ENCODE results near the gene HJURP. TPM values are rescaled to one million over a fixed set of nuclear protein-coding genes. Genes with fewer than 3 reads are reported as not detected.

HJURP gene
- total RNA-seq, 1 donor from 2014 or later, result 7.7 TPM

DNA sequence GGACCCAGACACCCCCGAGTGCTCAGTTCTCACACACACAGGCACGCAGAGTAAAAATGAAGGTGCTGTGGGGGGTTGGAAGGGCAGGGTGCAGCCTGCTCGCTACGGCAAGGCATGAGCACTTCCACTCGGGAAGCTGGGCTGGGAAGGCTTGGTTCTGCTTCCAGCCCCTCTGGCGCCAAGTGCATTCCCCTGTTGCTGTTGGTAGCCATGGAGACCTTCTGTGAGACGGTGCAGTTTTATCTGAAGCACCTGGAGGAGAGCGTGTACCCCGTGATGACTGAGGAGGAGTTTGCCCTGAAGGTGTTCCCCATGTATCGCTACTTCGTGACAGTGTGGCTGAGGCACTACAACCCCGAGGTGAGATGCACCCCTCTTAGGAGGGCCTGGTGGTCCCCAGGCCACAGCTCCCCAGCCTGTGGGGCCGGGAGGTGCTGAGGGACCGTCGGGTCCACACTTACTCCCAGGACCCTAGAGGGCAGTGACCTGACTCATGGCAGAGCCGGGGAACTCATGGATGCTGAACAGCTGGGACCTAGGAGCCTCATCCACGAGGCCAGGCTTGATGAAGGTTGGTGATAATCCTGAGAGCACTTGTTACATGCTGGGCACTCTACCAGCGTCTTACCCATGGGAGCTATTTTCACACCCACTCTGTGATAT lies 60.7 kb downstream of the HJURP start:
- no peak overlapping the region for H3K27ac Mint-ChIP-seq (ENCODE audit: unreplicated experiment)

DNA sequence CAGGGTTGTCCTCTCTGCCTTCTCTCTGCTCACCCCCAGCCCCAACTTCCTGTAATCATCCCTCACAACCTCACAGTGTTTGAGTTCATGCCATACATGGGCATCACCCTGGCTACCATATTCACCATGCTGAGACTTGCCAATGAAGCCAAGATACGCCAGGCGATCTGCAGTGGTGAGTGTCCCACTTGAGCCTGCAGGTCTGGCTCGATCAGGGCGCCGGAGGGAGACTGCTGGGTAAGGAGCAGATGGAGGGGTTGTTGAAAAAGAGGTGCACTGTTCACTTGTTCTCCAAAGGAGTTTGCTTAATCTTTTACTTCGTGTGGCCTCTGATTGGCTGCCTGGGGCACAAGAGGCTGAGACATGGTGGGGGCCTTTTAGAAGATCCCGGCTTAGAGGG lies 61.6 kb downstream of the HJURP start:
- peaks cover 8% of the 10 kb centered on the region for H3K27me3 Mint-ChIP-seq (ENCODE audit: unreplicated experiment)
- TF ChIP-seq, protein P1, sequence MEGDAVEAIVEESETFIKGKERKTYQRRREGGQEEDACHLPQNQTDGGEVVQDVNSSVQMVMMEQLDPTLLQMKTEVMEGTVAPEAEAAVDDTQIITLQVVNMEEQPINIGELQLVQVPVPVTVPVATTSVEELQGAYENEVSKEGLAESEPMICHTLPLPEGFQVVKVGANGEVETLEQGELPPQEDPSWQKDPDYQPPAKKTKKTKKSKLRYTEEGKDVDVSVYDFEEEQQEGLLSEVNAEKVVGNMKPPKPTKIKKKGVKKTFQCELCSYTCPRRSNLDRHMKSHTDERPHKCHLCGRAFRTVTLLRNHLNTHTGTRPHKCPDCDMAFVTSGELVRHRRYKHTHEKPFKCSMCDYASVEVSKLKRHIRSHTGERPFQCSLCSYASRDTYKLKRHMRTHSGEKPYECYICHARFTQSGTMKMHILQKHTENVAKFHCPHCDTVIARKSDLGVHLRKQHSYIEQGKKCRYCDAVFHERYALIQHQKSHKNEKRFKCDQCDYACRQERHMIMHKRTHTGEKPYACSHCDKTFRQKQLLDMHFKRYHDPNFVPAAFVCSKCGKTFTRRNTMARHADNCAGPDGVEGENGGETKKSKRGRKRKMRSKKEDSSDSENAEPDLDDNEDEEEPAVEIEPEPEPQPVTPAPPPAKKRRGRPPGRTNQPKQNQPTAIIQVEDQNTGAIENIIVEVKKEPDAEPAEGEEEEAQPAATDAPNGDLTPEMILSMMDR (IDR thresholded peaks at IDR 0.05), result no peak
- no peak overlapping the region for H3K4me3 Mint-ChIP-seq (ENCODE audit: unreplicated experiment)
- no peak overlapping the region for H3K27ac Mint-ChIP-seq (ENCODE audit: unreplicated experiment)
- no peaks in the 10 kb centered on the region for H3K9me3 Mint-ChIP-seq (ENCODE audit: unreplicated experiment)
- H3K4me1 Mint-ChIP-seq (ENCODE audit: unreplicated experiment), result no peaks in the 10 kb centered on the region
- no peak for DNase-seq (ENCODE audit: extremely low spot score, unreplicated experiment)
- no peaks in the 10 kb centered on the region for H3K36me3 Mint-ChIP-seq (ENCODE audit: unreplicated experiment)

More for the DNA sequence above, 60.7 kb downstream of the HJURP start:
- Mint-ChIP-seq H3K4me3 (ENCODE audit: unreplicated experiment) (no peak overlapping the region), H3K4me1 (ENCODE audit: unreplicated experiment) (no peaks in the 10 kb centered on the region), H3K36me3 (ENCODE audit: unreplicated experiment) (no peaks in the 10 kb centered on the region), H3K27me3 (ENCODE audit: unreplicated experiment) (peaks cover 8% of the 10 kb centered on the region), H3K9me3 (ENCODE audit: unreplicated experiment) (no peaks in the 10 kb centered on the region)
- peak; percentile 75 for DNase-seq (ENCODE audit: extremely low spot score, unreplicated experiment)
- TF ChIP-seq, protein P1 (IDR thresholded peaks at IDR 0.05), result no peak

DNA sequence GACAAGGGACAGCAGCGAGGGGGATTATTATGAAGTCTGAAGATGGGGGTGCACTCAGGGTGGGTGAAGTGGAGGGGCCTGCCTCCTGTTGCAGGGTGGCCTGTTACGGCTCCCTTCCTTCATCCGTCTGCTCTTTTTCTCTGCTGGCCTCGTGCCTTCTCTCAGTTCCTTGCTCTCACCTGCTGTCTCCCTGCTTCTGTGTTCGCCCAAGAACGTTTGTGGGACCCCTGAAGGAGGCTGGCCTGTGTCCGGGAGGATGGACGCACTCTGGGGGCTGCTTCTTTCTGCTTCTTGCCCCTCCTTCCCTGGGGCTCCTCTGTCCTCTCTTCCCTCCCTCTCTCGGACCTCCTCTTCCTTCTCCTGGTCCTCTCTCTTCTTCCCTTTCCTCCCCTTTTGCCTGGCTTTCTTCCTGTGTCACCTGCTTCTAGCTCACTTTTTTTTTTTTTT lies 62.4 kb downstream of the HJURP start:
- Mint-ChIP-seq H3K9me3 (ENCODE audit: unreplicated experiment) (no peaks in the 10 kb centered on the region), H3K4me3 (ENCODE audit: unreplicated experiment) (no peak overlapping the region), H3K4me1 (ENCODE audit: unreplicated experiment) (no peaks in the 10 kb centered on the region), H3K36me3 (ENCODE audit: unreplicated experiment) (no peaks in the 10 kb centered on the region), H3K27ac (ENCODE audit: unreplicated experiment) (no peak overlapping the region), H3K27me3 (ENCODE audit: unreplicated experiment) (peaks cover 8% of the 10 kb centered on the region)
- peak; percentile 74 for DNase-seq (ENCODE audit: extremely low spot score, unreplicated experiment)
- TF ChIP-seq, protein P1 (IDR thresholded peaks at IDR 0.05), result no peak

DNA sequence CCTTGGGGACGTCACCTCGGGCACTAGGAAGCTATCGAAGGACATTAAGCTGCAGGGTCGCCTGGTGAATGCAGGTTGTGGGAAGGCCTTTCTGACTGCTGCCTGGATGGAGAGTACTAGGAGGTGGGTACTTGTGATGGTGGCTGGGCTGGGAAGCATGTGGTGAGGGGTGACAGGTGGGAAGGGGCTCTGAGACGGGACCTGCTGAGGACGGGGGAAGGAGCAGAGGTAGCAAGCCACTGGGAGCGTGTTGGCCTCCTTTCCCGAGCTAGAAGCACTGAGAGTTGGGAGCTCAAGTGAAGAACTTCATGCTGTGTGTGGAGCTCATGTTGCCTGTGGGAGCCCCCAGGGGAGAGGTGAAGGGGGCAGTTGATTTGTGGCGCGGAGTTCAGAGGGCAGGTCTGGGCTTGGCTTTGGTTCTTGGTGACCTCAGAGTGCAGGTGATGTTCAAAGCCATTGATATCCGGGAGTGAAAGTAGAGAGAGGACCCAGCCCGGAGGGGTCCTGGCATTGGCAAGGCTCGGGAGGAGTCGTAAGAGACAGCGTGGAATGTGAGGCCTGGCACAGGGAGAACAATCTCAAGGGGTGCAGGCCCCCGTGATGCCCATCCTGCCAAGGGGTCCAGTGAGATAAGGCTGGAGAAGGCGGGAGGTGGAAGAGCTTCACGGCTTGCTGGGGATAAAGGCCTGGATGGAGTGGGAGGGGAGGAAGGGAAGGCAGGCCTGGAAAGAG lies 63.0 kb downstream of the HJURP start:
- Mint-ChIP-seq H3K4me1 (ENCODE audit: unreplicated experiment) (no peaks in the 10 kb centered on the region), H3K9me3 (ENCODE audit: unreplicated experiment) (no peaks in the 10 kb centered on the region), H3K4me3 (ENCODE audit: unreplicated experiment) (no peak overlapping the region), H3K36me3 (ENCODE audit: unreplicated experiment) (no peaks in the 10 kb centered on the region), H3K27ac (ENCODE audit: unreplicated experiment) (no peak overlapping the region), H3K27me3 (ENCODE audit: unreplicated experiment) (peaks cover 11% of the 10 kb centered on the region)
- peak; percentile 77 for DNase-seq (ENCODE audit: extremely low spot score, unreplicated experiment)
- TF ChIP-seq, protein P1 (IDR thresholded peaks at IDR 0.05), result no peak

DNA sequence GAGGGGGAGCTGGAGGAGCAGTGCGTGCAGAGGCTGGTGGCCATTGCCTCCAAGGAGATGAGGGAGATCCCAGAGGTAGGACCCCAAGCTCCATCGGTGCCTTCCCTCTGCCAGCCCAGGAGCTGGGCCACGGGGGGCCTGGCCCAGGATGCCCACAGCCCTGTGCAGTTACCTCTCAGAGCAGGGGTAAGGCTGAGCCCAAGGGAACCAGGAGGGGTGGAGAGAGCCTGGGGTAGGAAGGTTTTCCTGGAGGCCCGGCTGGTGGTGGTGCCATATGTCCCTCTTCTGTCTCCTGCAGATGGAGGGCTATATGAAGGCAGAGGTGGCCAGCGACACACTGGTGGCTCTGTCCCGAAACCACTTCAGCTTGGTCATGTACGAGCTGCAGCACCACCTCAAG lies 64.8 kb downstream of the HJURP start:
- Mint-ChIP-seq H3K9me3 (ENCODE audit: unreplicated experiment) (no peaks in the 10 kb centered on the region), H3K4me3 (ENCODE audit: unreplicated experiment) (no peak overlapping the region), H3K4me1 (ENCODE audit: unreplicated experiment) (no peaks in the 10 kb centered on the region), H3K27me3 (ENCODE audit: unreplicated experiment) (peaks cover 19% of the 10 kb centered on the region), H3K36me3 (ENCODE audit: unreplicated experiment) (no peaks in the 10 kb centered on the region), H3K27ac (ENCODE audit: unreplicated experiment) (no peak overlapping the region)
- DNase-seq (ENCODE audit: extremely low spot score, unreplicated experiment), result peak; percentile 67
- TF ChIP-seq, protein P1 (IDR thresholded peaks at IDR 0.05), result no peak

All from osteocyte (in vitro differentiated cells).